ENCODE data around the gene CDC42BPB. TPM values are rescaled to one million over a fixed set of nuclear protein-coding genes. Genes with fewer than 3 reads are reported as not detected.

The CDC42BPB gene
- total RNA-seq, 1 experiment from 2014 or later: 103 TPM

DNA sequence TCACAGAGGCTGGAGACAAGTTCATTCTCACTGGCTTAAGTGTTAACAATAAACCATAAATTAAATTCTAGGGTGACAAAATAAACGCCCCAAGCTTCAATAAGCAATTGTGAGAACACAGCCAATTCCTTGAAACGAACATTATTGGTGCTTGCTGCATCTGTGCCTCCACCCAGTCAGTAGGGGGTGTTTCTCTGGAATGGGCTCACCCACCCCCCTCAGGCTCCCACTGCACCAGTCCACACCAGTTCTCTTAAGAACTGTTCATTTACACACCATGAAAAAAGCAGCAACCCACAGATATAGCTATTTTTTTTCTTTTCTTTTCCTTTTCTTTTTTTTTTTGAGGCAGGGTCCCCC is 34.7 kb downstream of the CDC42BPB start:
- no peak overlapping the region for H3K4ac ChIP-seq (ENCODE audit: low read depth, low read length)
- no peak overlapping the region for H4K8ac ChIP-seq (replicated peaks; ENCODE audit: insufficient read length, low read depth, low read length)
- H3K18ac ChIP-seq (ENCODE audit: insufficient read length, low read depth, low read length): no peak overlapping the region
- peaks cover 3% of the 10 kb centered on the region for H3K79me1 ChIP-seq (ENCODE audit: insufficient read depth, low read depth, low read length, poor library complexity, severe bottlenecking)
- H3K27me3 ChIP-seq (ENCODE audit: insufficient read depth, low read length): no peaks in the 10 kb centered on the region
- no peak overlapping the region for H2AK5ac ChIP-seq (ENCODE audit: insufficient read length, low read length)
- peaks cover 6 to 8% of the 10 kb centered on the region in 2 experiments; a peak in 4 of 5 replicates for H3K9me3 Mint-ChIP-seq
- WGBS (ENCODE audit: extremely low coverage, insufficient read length, low lambda C conversion rate): no CpG with 5 or more reads among the region's 2 CpGs
- H2BK15ac ChIP-seq (ENCODE audit: low read depth, low read length): no peak overlapping the region
- H3K4me3 Mint-ChIP-seq: no peak overlapping the region; a peak in 1 of 5 replicates
- H4K20me1 ChIP-seq (ENCODE audit: control insufficient read depth, insufficient read depth, insufficient read length): no peaks in the 10 kb centered on the region
- H3K9me3 ChIP-seq (ENCODE audit: control insufficient read depth, low read depth, low read length): no peaks in the 10 kb centered on the region
- H3K27me3 Mint-ChIP-seq (ENCODE audit: low read depth): no peaks in the 10 kb centered on the region
- no peak overlapping the region for H3K4me2 ChIP-seq (ENCODE audit: insufficient read depth, insufficient read length, low read length)
- no peaks in the 10 kb centered on the region for H3K23me2 ChIP-seq (ENCODE audit: insufficient read length, low read depth, low read length, poor library complexity, severe bottlenecking)
- no peak for DNase-seq
- H3K27ac ChIP-seq (ENCODE audit: insufficient read length, low read depth, low read length): no peak overlapping the region
- H2BK120ac ChIP-seq (ENCODE audit: low read depth, low read length, poor library complexity, severe bottlenecking): no peak overlapping the region
- H4K91ac ChIP-seq (ENCODE audit: insufficient read length, low read depth, low read length): no peak overlapping the region
- H3K23ac ChIP-seq (ENCODE audit: insufficient read length, low read depth, low read length): no peak overlapping the region
- H3K79me2 ChIP-seq (ENCODE audit: insufficient read depth, low read length): peaks cover 15% of the 10 kb centered on the region; the same call in 1 of the 2 replicates
- no peak overlapping the region for H3K56ac ChIP-seq (ENCODE audit: insufficient read length, low read depth, low read length)
- no peak overlapping the region for H3K9ac ChIP-seq (ENCODE audit: extremely low read depth, insufficient read length, low read length)
- H2BK5ac ChIP-seq (ENCODE audit: insufficient read length, low read length): no peak overlapping the region
- H3K4me1 ChIP-seq (ENCODE audit: insufficient read depth, low read length): peaks cover 5% of the 10 kb centered on the region; the same call in 1 of the 2 replicates
- no peak overlapping the region for H3T11ph ChIP-seq (ENCODE audit: low read length)
- no peak overlapping the region for H2BK12ac ChIP-seq (ENCODE audit: insufficient read length, low read depth, low read length)
- no peak overlapping the region for H2BK20ac ChIP-seq (ENCODE audit: low read depth, low read length, poor library complexity, severe bottlenecking)
- H3K27ac Mint-ChIP-seq: peak overlapping the region in 1 of 3 experiments; percentile 63; a peak in 2 of 7 replicates
- H4K5ac ChIP-seq (ENCODE audit: insufficient read length, low read depth, low read length): no peak overlapping the region
- H3K36me3 Mint-ChIP-seq (ENCODE audit: insufficient read depth in 1 of 3, low read depth in 3 of 3): peaks cover 13 to 24% (median 18%) of the 10 kb centered on the region in 3 experiments
- peaks cover 34 to 41% of the 10 kb centered on the region in 2 experiments for H3K4me1 Mint-ChIP-seq
- TF ChIP-seq, protein P1, sequence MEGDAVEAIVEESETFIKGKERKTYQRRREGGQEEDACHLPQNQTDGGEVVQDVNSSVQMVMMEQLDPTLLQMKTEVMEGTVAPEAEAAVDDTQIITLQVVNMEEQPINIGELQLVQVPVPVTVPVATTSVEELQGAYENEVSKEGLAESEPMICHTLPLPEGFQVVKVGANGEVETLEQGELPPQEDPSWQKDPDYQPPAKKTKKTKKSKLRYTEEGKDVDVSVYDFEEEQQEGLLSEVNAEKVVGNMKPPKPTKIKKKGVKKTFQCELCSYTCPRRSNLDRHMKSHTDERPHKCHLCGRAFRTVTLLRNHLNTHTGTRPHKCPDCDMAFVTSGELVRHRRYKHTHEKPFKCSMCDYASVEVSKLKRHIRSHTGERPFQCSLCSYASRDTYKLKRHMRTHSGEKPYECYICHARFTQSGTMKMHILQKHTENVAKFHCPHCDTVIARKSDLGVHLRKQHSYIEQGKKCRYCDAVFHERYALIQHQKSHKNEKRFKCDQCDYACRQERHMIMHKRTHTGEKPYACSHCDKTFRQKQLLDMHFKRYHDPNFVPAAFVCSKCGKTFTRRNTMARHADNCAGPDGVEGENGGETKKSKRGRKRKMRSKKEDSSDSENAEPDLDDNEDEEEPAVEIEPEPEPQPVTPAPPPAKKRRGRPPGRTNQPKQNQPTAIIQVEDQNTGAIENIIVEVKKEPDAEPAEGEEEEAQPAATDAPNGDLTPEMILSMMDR (conservative IDR thresholded peaks at IDR 0.05): no peak
- no peak overlapping the region for H2AFZ ChIP-seq (ENCODE audit: low read length)
- no peak overlapping the region for H3K14ac ChIP-seq (ENCODE audit: insufficient read depth, low read length)

Measured in H9 (cell line).